H9 (cell line): Measurements from ENCODE around the gene RAD21L1. TPM values are rescaled to one million over a fixed set of nuclear protein-coding genes. Genes with fewer than 3 reads are reported as not detected.

Source experiments
- DNase-seq: peaks from one replicate; pipeline ENCODE4 v3.0.0-alpha.2; 2017
- H2AFZ ChIP-seq: one replicate; pipeline ENCODE4 v1.6.1; 2013; ENCODE audit warnings: mild to moderate bottlenecking, low read length, control low read depth, moderate library complexity
- H2AK5ac ChIP-seq: 2 replicates; pipeline ENCODE4 v1.6.1; 2013; ENCODE audit warnings: low read length, control low read depth, mixed read lengths; ENCODE audit not compliant: insufficient read length
- H2BK120ac ChIP-seq: one replicate; pipeline ENCODE4 v1.6.1; 2013; ENCODE audit warnings: low read depth, mild to moderate bottlenecking, low read length, control low read depth, inconsistent platforms; ENCODE audit not compliant: poor library complexity, severe bottlenecking
- H2BK12ac ChIP-seq: 2 replicates; pipeline ENCODE4 v1.6.1; 2013; ENCODE audit warnings: low read length, control low read depth, mixed read lengths, low read depth; ENCODE audit not compliant: insufficient read length
- H2BK15ac ChIP-seq: 2 replicates; pipeline ENCODE4 v1.6.1; 2013; ENCODE audit warnings: low read depth, low read length, control low read depth
- H2BK20ac ChIP-seq: one replicate; pipeline ENCODE4 v1.6.1; 2013; ENCODE audit warnings: low read depth, mild to moderate bottlenecking, low read length, control low read depth, inconsistent platforms; ENCODE audit not compliant: poor library complexity, severe bottlenecking
- H2BK5ac ChIP-seq: 2 replicates; pipeline ENCODE4 v1.6.1; 2013; ENCODE audit warnings: low read length, control low read depth, mixed read lengths; ENCODE audit not compliant: insufficient read length
- H3K14ac ChIP-seq: 2 replicates; pipeline ENCODE4 v1.6.1; 2013; ENCODE audit warnings: low read length, control low read depth; ENCODE audit not compliant: insufficient read depth
- H3K18ac ChIP-seq: 2 replicates; pipeline ENCODE4 v1.6.1; 2013; ENCODE audit warnings: low read depth, mild to moderate bottlenecking, mixed read lengths, low read length, control low read depth; ENCODE audit not compliant: insufficient read length
- H3K23ac ChIP-seq: 2 replicates; pipeline ENCODE4 v1.6.1; 2013; ENCODE audit warnings: low read length, control low read depth, mixed read lengths, low read depth; ENCODE audit not compliant: insufficient read length
- H3K23me2 ChIP-seq: 2 replicates; pipeline ENCODE4 v1.6.1; 2013; ENCODE audit warnings: low read depth, mild to moderate bottlenecking, mixed read lengths, low read length, control low read depth; ENCODE audit not compliant: insufficient read length, poor library complexity, severe bottlenecking
- H3K27ac ChIP-seq: 2 replicates; pipeline ENCODE4 v1.5.1; 2013; ENCODE audit warnings: low read length, control low read depth, mixed read lengths, low read depth; ENCODE audit not compliant: insufficient read length
- H3K27me3 ChIP-seq: 2 replicates; pipeline ENCODE4 v1.6.1; 2013; ENCODE audit warnings: low read length, control low read depth, inconsistent platforms; ENCODE audit not compliant: insufficient read depth
- H3K4ac ChIP-seq: 2 replicates; pipeline ENCODE4 v1.6.1; 2013; ENCODE audit warnings: low read depth, mild to moderate bottlenecking, control low read depth, inconsistent platforms, low read length, moderate library complexity
- H3K4me1 ChIP-seq: 2 replicates; pipeline ENCODE4 v1.6.1; 2013; ENCODE audit warnings: low read length, control low read depth, inconsistent platforms; ENCODE audit not compliant: insufficient read depth
- H3K4me2 ChIP-seq: 2 replicates; pipeline ENCODE4 v1.6.1; 2013; ENCODE audit warnings: low read length, control low read depth, mixed read lengths; ENCODE audit not compliant: insufficient read length, insufficient read depth
- H3K56ac ChIP-seq: 2 replicates; pipeline ENCODE4 v1.6.1; 2013; ENCODE audit warnings: low read depth, mild to moderate bottlenecking, mixed read lengths, low read length, control low read depth; ENCODE audit not compliant: insufficient read length
- H3K79me1 ChIP-seq: 2 replicates; pipeline ENCODE4 v1.6.1; 2013; ENCODE audit warnings: low read depth, mild to moderate bottlenecking, moderate library complexity, low read length, control low read depth, inconsistent platforms; ENCODE audit not compliant: insufficient read depth, poor library complexity, severe bottlenecking
- H3K79me2 ChIP-seq: 2 replicates; pipeline ENCODE4 v1.6.1; 2013; ENCODE audit warnings: low read length, control low read depth, inconsistent platforms; ENCODE audit not compliant: insufficient read depth
- H3K9ac ChIP-seq: 2 replicates; pipeline ENCODE4 v1.6.1; 2013; ENCODE audit warnings: low read length, control low read depth, mixed read lengths; ENCODE audit not compliant: insufficient read length; ENCODE audit errors: extremely low read depth
- H3K9me3 ChIP-seq: one replicate; pipeline ENCODE4 v1.6.1; 2013; ENCODE audit warnings: low read depth, low read length, inconsistent platforms; ENCODE audit not compliant: control insufficient read depth
- H3T11ph ChIP-seq: one replicate; pipeline ENCODE4 v1.6.1; 2013; ENCODE audit warnings: mild to moderate bottlenecking, low read length, control low read depth, inconsistent platforms
- H4K20me1 ChIP-seq: one replicate; pipeline ENCODE4 v1.6.1; 2013; ENCODE audit not compliant: control insufficient read depth, insufficient read length, insufficient read depth
- H4K5ac ChIP-seq: 2 replicates; pipeline ENCODE4 v1.6.1; 2013; ENCODE audit warnings: low read depth, mild to moderate bottlenecking, mixed read lengths, low read length, control low read depth; ENCODE audit not compliant: insufficient read length
- H4K8ac ChIP-seq: replicated peaks from 2 replicates; pipeline ENCODE4 v1.6.1; 2013; ENCODE audit warnings: low read length, control low read depth, mixed read lengths, low read depth; ENCODE audit not compliant: insufficient read length
- H4K91ac ChIP-seq: 2 replicates; pipeline ENCODE4 v1.6.1; 2013; ENCODE audit warnings: low read depth, mild to moderate bottlenecking, moderate library complexity, mixed read lengths, low read length, control low read depth; ENCODE audit not compliant: insufficient read length
- H3K27ac Mint-ChIP-seq, 3 experiments: 2 replicates in 2 of 3; 3 replicates in 1 of 3; pipeline ENCODE4 v1.8.0; 2020 to 2021; ENCODE audit warnings: mixed read lengths in 3 of 3, mild to moderate bottlenecking in 1 of 3, moderate library complexity in 1 of 3
- H3K27me3 Mint-ChIP-seq: 2 replicates; pipeline ENCODE4 v1.8.0; 2021; ENCODE audit warnings: low read depth, mild to moderate bottlenecking, moderate library complexity, mixed read lengths
- H3K36me3 Mint-ChIP-seq, 3 experiments: 2 replicates in 2 of 3; 3 replicates in 1 of 3; pipeline ENCODE4 v1.8.0; 2020 to 2021; ENCODE audit warnings: low read depth in 3 of 3, mixed read lengths in 3 of 3; ENCODE audit not compliant: insufficient read depth in 1 of 3
- H3K4me1 Mint-ChIP-seq, 2 experiments: 2 replicates each; pipeline ENCODE4 v1.8.0; 2020; ENCODE audit warnings: mixed read lengths in 2 of 2
- H3K4me3 Mint-ChIP-seq, 2 experiments: 2 replicates in 1 of 2; 3 replicates in 1 of 2; pipeline ENCODE4 v1.8.0; 2020 to 2021; ENCODE audit warnings: mild to moderate bottlenecking in 2 of 2, mixed read lengths in 2 of 2, moderate library complexity in 1 of 2
- H3K9me3 Mint-ChIP-seq, 2 experiments: 2 replicates in 1 of 2; 3 replicates in 1 of 2; pipeline ENCODE4 v1.8.0; 2020; ENCODE audit warnings: mild to moderate bottlenecking in 2 of 2, mixed read lengths in 2 of 2, moderate library complexity in 1 of 2
- CTCF ChIP-seq: fragments of 200-600 bp; sonication (generic); conservative IDR thresholded peaks from 3 replicates; pipeline ENCODE4 v1.8.0; 2021; ENCODE audit warnings: antibody characterized with exemption, mild to moderate bottlenecking
- WGBS: extraction: QIAGEN DNeasy Blood & Tissue Kit; methylation state at CpG from one replicate; pipeline ENCODE4 v1.1.7; 2013; ENCODE audit warnings: missing lambda C conversion rate, low lambda C conversion rate, mixed read lengths; ENCODE audit not compliant: insufficient read length; ENCODE audit errors: extremely low coverage; 5-methylcytosine and 5-hydroxymethylcytosine counted together
- total RNA-seq: library from RNA; stranded (reverse); gene quantifications from 2 replicates; pipeline ENCODE4 v1.2.1, GENCODE V29; 2021

The RAD21L1 gene
- total RNA-seq, 1 experiment from 2014 or later: not detected

- peaks cover 0 to 3% of the 10 kb centered on the region in 2 experiments; a peak in 1 of 5 replicates for H3K9me3 Mint-ChIP-seq
- H3K9me3 ChIP-seq: no peaks in the 10 kb centered on the region
- no peak overlapping the region for H3K23ac ChIP-seq
- no peak overlapping the region for H3K18ac ChIP-seq
- no peak overlapping the region for H4K91ac ChIP-seq
- no peak overlapping the region for H2AK5ac ChIP-seq
- H2BK15ac ChIP-seq: no peak overlapping the region
- H3K4me2 ChIP-seq: no peak overlapping the region
- no peaks in the 10 kb centered on the region for H4K20me1 ChIP-seq
- H3K79me2 ChIP-seq: no peaks in the 10 kb centered on the region
- H3K27me3 ChIP-seq: peaks cover 3% of the 10 kb centered on the region; the same call in 1 of the 2 replicates
- H3K27ac ChIP-seq: no peak overlapping the region
- no peaks in the 10 kb centered on the region for H3K4me1 Mint-ChIP-seq
- no peak overlapping the region for H3K27ac Mint-ChIP-seq
- H2BK12ac ChIP-seq: no peak overlapping the region
- H2BK20ac ChIP-seq: no peak overlapping the region
- no peak for DNase-seq
- no peak overlapping the region for H3T11ph ChIP-seq
- H3K56ac ChIP-seq: no peak overlapping the region
- no peak overlapping the region for H4K5ac ChIP-seq
- H3K27me3 Mint-ChIP-seq: peaks cover 25% of the 10 kb centered on the region
- no peak overlapping the region for H2AFZ ChIP-seq
- no CpG with 5 or more reads among the region's 2 CpGs for WGBS
- no peak overlapping the region for H3K9ac ChIP-seq
- H3K79me1 ChIP-seq: no peaks in the 10 kb centered on the region
- no peak overlapping the region for H4K8ac ChIP-seq
- H3K4me3 Mint-ChIP-seq: no peak overlapping the region
- H3K14ac ChIP-seq: no peak overlapping the region
- no peaks in the 10 kb centered on the region for H3K4me1 ChIP-seq
- no peak overlapping the region for H2BK5ac ChIP-seq
- no peak for TF ChIP-seq CTCF
- H3K36me3 Mint-ChIP-seq: no peaks in the 10 kb centered on the region
- no peaks in the 10 kb centered on the region for H3K23me2 ChIP-seq
- H2BK120ac ChIP-seq: no peak overlapping the region
- no peak overlapping the region for H3K4ac ChIP-seq
Measured at GRCh38 chr20:1196634-1197033, 29.2 kb upstream of the RAD21L1 start.
